ENCODE data around the gene SLC36A2. TPM values are rescaled to one million over a fixed set of nuclear protein-coding genes. Genes with fewer than 3 reads are reported as not detected.

The SLC36A2 gene
- total RNA-seq, 1 donor: not detected

GRCh38 chr5:151351671-151352070 is 4.3 kb upstream of the SLC36A2 start:
- no peak for DNase-seq (ENCODE audit: low read depth)
- no peak for TF ChIP-seq CTCF (IDR thresholded peaks at IDR 0.05; ENCODE audit: insufficient read depth, low read length)
- H3K4me3 ChIP-seq (ENCODE audit: low read depth, low read length): no peak overlapping the region

GRCh38 chr5:151348789-151349188 is 1.4 kb upstream of the SLC36A2 start:
- no peak for TF ChIP-seq CTCF (IDR thresholded peaks at IDR 0.05; ENCODE audit: insufficient read depth, low read length)
- no peak overlapping the region for H3K4me3 ChIP-seq (ENCODE audit: low read depth, low read length)
- no peak for DNase-seq (ENCODE audit: low read depth)

GRCh38 chr5:151345808-151346478 is 1.4 kb downstream of the SLC36A2 start:
- no peak overlapping the region for H3K4me3 ChIP-seq (ENCODE audit: low read depth, low read length)
- TF ChIP-seq CTCF (IDR thresholded peaks at IDR 0.05; ENCODE audit: insufficient read depth, low read length): no peak
- DNase-seq (ENCODE audit: low read depth): peak; percentile 22

- no peak for DNase-seq (ENCODE audit: low read depth)
- no peak overlapping the region for H3K4me3 ChIP-seq (ENCODE audit: low read depth, low read length)
- TF ChIP-seq CTCF (IDR thresholded peaks at IDR 0.05; ENCODE audit: insufficient read depth, low read length): no peak
These were observed 2.1 kb downstream of the SLC36A2 start for GRCh38 chr5:151345187-151345807.

- no peak overlapping the region for H3K4me3 ChIP-seq (ENCODE audit: low read depth, low read length)
- no peak for DNase-seq (ENCODE audit: low read depth)
- TF ChIP-seq CTCF (IDR thresholded peaks at IDR 0.05; ENCODE audit: insufficient read depth, low read length): no peak
These were observed 3.3 kb downstream of the SLC36A2 start for GRCh38 chr5:151344088-151344487.

- no peak for TF ChIP-seq CTCF (IDR thresholded peaks at IDR 0.05; ENCODE audit: insufficient read depth, low read length)
- DNase-seq (ENCODE audit: low read depth): no peak
- no peak overlapping the region for H3K4me3 ChIP-seq (ENCODE audit: low read depth, low read length)
These were observed 7.4 kb downstream of the SLC36A2 start for GRCh38 chr5:151340004-151340403.
